8988T (cell line): ENCODE results near the gene TMEM120B.
"Not testable (repeated sequence)": the region's sequence is repeated elsewhere in the genome, so short reads cannot be mapped to it uniquely, and the experiment has no call there.

ENCODE experiments used
- DNase-seq: peaks from one replicate; pipeline ENCODE4 v3.0.0; 2011

The TMEM120B gene

DNA sequence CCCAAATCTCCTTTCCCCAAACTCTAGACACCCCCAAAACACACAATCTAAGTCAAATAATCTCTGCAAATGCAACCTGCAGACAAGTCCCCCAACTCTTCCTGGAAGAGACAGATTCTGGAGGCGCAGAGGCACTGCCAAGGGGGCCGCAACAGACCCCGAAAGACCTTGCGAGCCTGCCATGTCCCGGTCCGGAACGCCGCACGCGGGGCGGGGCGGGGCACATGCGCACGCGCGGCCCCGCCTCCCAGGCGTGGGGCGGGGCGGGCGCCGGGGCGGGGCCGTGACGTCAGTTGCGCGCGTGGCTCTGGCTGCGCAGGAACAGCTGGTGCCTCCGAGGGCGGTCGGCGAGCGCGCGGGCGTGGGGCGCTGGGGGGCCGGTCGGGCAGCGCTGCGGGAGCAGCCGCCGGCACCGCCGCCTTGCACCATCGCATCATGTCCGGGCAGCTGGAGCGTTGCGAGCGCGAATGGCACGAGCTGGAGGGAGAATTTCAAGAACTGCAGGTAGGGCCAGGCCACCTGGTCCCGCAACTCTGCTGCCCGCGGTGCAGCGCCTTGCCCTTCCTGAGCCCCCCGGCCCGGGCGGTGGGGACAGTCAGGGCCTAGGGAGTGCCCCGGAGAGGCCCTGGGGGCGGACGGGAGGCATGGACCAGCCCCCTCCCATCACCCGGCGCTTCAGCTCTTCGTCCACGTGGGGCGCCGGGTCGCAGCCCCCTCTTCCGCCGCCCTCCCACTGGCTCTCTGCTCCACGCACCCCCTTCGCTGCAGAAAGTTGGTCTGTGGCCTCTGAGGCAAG is at the start of gene TMEM120B:
Gene TMEM120B (plus strand): TSS at position 292 of the 796 bp plus-strand sequence. CDS start 144 bp downstream, at position 436.
- DNase-seq = peak; percentile 73

DNA sequence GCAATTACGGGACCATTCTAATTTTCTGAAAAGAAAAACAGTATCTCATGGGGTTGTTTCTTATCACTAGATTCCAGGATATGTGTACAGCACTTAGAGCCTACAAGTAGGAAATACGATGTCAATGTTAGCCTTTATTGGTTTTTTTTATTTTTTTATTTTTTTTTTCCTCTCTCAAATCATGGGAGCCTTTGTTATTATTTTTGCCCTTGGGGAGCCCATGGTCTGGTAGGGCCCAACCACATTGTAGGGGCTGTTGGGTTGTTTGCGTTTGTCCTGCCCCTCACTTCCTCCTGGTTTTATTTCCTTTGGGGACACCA is 49.0 kb upstream of the TMEM120B start:
- no peak for DNase-seq

DNA sequence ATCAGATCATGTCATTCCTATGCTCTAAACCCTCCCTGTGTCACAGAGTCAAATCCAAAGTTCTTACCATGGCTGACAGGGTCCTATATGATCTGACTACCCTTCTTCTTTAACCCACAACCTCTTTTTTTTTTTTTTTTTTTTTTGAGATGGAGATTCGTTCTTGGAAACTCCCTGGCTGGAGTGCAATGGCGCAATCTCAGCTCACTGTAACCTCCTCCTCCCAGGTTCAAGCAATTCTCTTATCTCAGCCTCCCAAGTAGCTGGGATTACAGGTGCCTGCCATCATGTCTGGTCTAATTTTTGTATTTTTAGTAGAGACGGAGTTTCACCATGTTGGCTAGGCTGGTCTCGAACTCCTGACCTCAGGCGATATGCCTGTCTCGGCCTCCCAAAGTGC is 45.7 kb upstream of the TMEM120B start:
- DNase-seq = not testable (repeated sequence)

DNA sequence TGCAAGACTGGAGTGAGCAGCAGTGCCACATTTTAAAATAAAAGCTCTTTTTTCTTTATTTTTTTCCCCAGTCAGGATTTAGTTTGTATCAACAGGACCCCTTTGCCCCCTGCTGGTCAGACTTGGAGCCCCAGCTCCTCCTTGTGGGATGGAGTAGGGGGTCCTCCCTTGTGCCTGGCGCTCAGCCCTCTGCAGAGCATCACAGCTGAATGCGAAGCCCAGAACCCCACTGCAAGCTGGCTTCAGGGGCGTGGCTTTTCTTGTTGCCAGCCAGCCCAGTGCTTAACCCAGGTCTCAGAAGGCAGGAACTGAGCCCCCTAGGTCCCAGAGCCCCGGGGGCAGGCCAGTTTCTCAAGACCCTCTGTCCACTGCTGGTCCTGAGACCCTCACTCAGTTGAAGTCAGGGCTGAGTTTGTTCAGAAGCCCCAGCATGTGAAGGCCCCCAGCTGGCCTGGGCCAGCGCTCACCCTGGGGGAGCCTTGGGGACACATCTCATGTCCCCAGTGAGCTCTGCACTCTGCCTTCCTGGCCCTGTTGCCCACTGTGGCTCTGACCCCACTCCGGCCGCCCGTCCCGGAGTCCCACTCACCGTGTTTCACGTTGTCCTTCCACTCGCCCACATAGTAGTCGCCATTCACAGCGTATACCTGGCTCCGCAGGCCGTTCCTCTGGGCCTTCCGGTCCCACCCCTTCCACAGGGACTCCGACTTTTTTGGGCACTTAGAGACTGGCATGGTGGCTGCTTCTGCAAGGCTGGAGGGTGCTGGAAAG is 43.6 kb upstream of the TMEM120B start:
- DNase-seq = no peak

DNA sequence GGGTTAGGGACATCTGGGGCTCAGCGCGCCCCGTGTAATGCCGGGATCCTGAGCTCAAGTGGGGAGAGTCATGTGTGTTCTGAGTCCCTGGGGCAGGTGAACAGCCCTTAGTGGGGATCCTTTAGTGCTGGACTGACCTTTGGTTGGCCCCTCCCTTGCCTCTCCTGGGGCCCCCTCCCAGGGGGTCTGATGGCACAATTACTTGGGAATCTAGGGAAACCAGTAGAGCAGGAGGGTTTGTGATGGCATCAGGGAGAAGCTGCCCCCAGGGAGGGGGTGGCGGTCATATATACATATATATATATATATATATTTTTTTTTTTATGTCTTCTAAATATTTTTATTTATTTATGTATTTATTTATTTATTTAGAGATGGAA is 43.0 kb upstream of the TMEM120B start, which contains the start of gene MORN3:
Gene MORN3 (minus strand): TSS at position 134 of the 380 bp plus-strand sequence. CDS start 171 bp downstream, outside the sequence.
- no peak for DNase-seq

DNA sequence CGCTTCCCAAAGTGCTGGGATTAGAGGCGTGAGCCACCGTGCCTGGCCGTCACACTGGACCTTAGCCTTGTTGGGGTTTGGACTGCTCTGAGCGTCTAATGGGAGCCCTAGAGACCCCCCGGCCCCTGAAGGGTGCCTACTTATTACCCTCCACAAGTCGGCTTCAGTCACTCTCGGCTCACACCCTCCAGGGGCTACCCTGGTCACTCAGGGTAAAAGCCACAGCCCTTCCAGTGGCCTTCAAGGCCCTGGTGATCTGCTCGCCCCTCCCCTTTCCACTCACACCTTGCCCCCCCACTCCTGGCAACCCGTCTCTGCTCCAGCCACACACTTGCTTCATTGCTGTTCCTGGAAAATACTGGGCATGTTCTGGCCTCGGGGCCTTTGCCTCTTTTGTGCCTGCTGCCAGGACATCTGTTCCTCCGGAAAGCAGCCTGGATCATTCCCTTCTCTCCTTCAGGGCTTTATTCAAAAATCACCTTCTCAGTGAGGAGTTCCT is 39.5 kb upstream of the TMEM120B start:
- no peak for DNase-seq

DNA sequence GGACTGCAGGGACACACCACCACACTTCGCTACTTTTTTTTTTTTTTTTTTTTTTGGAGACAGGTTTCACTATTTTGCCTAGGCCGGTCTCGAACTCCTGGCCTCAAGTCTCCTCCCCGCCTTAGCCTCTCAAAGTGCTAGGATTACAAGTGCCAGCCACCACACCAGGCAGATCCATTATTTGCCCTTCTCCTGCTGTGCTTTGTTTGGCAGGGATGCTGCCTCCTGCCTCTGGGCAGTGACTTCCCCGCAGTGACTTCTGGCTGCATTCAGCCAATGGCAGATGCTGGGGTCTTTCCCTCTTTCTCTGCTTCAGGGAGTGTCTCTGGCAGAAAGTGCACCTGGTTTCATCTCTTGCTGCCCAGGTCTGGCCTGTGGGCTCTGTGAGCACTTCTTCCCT is 36.4 kb upstream of the TMEM120B start:
- no peak for DNase-seq

DNA sequence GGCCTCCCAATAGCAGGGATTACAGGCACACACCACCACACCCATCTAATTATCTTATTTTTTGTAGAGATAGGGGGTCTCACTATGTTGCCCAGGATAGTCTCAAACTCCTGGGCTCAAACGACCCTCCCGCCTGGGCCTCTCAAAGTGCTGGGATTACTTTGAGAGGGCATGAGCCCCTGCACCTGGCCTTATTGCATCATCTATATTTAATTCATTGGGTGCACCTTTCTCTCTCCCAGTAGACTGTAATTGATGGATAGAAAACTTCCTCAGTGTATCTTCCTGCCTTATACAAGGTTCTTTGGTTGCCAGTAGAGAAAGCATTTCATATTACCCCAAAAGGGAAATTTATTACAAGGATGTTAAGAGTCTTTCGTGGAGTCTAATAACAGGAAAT is 34.2 kb upstream of the TMEM120B start:
- DNase-seq = no peak

DNA sequence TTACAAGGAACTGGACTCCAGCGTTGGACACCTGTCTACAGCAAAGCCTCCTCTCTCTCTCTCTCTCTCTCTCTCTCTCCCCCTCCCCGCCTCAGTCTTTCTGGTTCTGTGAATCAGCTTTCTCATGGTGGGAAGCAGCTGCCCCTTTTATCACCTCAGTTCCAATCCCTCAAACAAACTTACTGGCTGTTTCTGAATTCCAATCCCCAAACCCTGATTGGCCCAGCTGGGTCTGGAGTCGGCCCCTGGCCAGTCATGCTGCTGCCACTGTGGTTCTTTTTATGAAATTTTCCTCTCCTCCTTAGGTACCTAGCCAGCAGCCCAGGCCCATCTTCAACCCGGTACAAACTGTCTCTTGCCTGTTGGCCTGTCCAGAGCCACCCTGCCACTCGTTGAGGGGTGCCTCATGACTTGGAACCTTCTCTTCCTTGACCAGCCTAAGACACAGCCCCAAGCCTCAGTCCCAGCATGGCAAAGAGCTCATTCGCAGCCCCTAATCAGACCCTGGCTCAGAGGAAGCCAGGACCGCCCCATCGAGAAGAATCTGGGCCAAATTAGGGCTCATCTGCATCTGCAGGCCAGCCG is 33.7 kb upstream of the TMEM120B start:
- no peak for DNase-seq

DNA sequence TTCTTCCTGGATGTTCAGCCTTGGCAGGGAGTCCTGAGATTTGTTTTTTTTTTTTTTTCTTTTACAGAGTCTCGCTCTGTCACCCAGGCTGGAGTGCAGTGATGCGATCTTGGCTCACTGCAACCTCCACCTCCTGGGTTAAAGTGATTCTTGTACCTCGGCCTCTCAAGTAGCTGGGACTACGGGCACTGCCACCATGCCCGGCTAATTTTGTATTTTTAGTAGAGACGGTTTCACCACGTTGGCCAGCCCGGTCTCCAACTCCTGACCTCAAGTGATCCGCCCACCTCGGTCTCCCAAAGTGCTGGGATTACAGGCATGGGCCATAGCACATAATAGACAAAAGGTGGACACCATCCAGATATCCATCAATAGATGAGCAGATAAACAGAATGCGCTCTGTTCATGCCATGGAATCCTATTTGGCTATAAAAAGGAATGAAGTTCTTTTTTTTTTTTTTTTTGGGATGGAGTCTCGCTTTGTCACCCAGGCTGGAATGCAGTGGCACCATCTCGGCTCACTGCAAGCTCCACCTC is 32.8 kb upstream of the TMEM120B start:
- not testable (repeated sequence) for DNase-seq

DNA sequence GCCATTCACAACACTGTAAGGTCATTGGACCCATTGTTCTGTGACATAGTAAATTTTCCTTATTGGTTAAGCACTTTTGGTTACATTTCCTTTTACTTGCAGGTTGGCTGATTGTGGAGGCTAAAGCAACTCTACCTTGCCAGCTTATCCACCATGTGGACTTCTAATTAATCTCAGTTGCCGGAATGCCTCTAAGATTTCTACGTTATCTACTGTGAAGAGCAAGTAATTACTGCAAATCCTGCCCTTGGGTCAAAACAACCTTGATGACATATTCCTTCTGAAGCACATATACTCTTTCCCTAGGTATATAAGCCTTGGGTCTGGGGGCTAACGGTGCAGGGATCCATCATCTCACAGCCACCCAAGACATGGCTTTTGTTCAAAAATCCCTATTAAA is 23.6 kb upstream of the TMEM120B start:
- no peak for DNase-seq

DNA sequence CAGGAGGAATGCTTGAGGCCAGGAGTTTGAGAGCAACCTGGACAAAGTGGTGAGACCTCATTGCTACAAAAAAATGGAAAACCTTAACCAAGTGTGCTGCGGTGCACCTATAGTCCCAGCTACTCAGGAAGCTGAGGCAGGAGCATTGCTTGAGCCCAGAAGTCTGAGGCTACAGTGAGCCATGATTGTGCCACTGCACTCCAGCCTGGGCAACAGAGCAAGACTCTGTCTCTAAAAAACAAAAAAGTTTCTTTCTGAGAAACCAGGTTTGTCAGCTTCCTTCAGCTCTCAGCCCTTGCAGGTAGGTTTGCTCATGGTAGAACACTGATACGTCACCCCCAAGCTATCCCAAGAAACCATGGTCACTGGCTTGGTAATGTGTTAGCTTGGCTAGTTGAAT is 23.1 kb upstream of the TMEM120B start:
- no peak for DNase-seq

DNA sequence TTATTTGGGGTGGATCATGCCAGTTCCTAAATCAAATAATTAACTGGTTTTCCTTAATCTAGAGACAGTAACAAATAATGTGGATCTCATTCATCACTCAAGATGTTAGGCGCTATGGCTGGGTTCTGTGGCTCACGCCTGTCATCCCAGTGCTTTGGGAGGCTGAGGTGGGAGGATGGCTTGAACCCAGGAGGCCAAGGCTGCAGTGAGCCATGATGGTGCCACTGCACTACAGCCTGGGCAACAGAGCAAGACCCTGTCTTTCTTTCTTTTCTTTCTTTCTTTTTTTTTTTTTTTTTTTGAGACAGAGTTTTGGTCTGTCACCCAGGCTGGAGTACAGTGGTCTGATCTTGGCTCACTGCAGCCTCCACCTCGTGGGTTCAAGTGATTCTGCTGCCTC is 19.8 kb upstream of the TMEM120B start:
- DNase-seq = not testable (repeated sequence)

DNA sequence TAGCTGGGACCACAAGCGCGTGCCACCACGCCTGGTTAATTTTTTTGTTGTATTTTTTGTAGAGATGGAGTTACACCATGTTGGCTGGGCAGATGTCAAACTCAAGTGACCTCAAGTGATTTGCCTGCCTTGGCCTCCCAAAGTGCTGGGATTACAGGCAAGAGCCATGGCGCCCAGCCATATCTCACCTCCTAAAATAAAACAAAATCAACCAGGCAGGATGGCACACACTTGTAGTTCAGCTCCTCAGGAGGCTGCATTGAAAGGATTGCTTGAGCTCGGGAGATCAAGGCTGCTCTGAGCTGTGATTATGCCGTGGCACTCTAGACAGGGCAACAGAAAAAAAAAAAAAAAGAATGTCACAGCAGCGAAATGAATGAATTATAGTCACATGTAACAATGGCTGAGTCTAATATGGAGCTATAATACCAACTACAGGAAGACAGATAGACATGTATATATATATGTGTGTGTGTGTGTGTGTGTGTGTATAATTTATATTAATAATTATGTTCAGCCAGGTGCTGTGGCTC is 19.3 kb upstream of the TMEM120B start:
- no peak for DNase-seq

DNA sequence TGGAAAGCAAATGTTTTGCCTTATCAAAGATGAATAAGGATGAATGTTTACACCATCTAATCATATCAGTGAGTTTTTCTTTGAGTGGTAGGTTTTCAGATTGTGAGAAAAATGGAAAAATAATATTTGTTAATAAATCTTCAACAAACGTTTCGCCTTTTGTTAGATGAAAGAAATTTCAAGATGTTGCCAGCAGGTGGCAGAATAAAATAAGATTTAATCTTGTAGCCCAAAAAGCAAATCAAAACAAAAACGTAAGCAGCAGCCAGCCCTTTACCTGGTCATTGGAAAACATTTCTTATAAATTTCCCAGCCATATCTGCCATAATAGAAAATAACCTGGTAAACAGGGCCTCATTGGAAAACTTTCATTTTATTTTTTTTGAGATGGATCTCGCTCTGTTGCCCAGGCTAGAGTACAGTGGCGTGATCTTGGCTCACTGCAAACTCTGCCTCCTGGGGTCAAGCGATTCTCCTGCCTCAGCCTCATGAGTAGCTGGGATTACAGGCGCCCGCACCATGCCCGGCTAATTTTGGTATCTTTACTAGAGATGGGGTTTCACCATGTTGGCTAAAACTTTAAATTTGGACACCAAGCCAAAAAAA is 15.4 kb upstream of the TMEM120B start:
- no peak for DNase-seq

DNA sequence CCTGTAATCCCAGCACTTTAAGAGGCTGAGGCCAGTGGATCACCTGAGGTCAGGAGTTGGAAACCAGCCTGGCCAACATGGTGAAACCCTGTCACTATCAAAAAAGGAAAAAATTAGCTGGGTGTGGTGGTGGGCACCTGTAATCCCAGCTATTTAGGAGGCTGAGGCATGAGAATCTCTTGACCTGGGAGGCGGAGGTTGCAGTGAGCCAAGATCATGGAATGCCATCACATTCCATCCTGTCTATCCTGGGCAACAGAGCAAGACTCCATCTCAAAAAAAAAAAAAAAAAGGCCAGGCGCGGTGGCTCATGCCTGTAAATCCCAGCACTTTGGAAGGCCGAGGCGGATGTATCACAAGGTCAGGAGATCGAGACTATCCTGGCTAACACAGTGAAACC is 14.7 kb upstream of the TMEM120B start:
- DNase-seq = not testable (repeated sequence)

DNA sequence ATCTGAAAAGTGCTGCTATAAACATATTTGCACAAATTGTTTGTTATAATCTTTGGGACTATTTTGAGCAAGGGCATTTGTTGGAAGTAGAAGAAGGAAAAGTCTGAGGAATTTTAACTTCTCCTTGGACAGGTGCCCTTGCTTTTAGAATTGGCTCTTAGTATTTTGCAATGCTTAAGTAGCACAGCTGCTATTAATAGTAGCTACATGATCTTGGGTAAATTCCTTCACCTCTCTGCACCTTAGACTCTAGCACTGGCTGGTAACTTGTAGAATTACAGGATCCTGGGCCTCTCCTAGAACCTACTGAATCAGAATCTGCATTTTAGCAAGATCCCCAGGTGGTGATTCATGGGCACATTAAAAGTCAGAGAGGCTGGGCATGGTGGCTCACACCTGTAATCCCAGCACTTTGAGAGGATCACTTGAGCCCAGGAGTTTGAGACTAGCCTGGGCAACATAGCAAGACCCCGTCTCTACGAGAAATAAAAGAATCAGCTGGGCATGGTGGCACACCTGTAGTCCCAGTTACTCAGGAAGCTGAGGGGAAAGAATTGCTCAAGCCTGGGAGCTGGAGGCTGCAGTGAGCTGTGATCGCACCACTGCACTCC is 10.8 kb upstream of the TMEM120B start:
- no peak for DNase-seq

DNA sequence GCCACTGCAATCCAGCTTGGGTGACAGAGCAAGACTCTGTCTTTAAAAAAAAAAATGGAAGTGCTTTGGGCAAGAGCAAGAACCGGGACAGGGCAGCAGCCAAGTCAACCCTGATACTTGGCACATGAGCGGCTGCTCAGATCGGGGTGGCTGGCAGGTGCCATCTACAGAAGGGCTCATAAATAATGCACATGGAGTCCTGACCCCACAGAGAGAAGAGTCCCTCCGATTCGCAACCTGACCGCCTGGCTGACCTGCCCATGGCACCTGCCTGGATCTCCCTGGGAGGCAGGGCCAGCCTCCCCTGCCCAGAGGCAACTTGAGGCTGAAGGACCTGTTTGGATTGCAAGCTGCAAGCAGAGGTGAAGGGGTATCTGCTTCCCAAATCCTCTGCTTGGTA is 9.6 kb upstream of the TMEM120B start:
- no peak for DNase-seq

DNA sequence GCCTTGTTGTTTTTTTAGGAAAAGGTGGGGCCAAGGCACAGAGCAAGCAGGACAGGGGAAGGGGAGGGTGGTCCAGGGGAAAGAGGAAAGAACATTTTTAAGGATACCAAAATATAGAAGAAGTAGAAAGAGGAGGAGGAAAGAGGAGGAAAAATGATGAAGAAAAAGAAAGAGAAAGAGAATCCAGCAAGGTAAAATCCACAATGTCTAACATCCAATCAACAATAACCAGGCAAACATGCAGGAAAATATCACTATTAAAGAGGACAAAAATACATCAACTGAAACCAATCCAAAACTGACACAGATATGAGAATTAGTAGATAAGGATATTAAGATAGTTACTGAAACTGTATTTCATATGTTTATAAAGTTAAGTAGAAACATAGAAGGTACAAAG is 7.0 kb upstream of the TMEM120B start:
- no peak for DNase-seq

DNA sequence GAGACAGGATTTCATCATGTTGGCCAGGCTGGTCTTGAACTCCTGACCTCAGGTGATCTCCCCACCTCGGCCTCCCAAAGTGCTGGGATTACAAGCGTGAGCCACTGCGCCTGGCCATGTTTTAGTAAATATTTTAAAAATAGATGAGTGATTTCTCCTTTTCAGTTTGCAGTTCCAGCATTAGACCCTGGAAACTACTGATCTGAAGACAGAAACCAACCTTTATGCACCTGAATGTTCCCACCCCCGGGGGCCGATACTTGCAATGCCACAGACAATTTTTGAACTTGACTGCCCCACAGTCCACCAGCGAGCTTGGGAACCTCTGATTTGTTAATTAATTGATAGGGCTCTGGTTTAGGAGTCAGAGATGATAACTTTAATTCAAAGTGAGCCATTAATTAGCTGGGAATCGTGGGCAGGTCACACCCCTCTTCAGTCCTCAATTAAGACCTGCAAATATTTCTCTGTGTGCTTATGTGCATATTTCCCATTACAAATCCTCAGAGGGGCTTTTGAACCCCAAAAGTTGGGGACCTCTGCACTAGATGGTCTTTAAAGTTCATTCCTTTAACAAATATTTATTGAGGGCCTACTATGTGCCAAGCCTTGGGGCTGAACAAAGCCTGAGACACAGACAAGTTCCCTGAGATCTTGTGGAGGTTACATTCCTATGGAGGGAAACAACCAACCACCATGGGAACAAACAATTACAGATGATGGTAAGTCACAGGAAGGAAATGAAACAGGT is 4.1 kb upstream of the TMEM120B start:
- DNase-seq = no peak

DNA sequence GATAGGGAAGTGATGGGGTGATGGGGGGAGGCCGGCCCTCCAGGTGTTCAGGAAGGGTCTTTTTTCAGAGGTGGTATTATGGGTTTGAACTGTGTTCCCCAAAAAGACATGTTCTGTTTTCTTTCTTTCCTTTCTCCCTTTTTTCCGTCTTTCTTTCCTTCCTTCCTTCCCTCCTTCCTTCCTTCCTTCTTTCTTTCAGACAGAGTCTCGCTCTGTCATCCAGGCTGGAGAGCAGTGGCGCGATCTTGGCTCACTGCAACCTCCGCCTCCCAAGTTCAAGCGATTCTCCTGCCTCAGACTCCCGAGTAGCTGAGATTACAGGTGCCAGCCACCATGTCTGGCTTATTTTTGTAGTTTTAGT is 3.5 kb upstream of the TMEM120B start:
- DNase-seq = not testable (repeated sequence)
